H1 (cell line): Measurements from ENCODE around the gene ATP7B. TPM values are rescaled to one million over a fixed set of nuclear protein-coding genes. Genes with fewer than 3 reads are reported as not detected.

Experiments used
- polyA plus RNA-seq, 7 experiments: library from polyadenylated mRNA; depleted of rRNA in 3 of 7; stranded (reverse) in 5 of 7; unstranded in 2 of 7; fragments of >200 nt in 5 of 7; fragments of 200-250 nt in 2 of 7; gene quantifications; 1 replicate in 5 of 7; 2 replicates in 1 of 7; 4 replicates in 1 of 7; pipeline versions ENCODE4 v1.2.1 to v1.2.3, GENCODE V29; 2011 to 2013; ENCODE audit warnings: missing spikeins in 2 of 7, mixed read lengths in 2 of 7
- total RNA-seq: library from RNA; stranded (reverse); fragmentation: NEBNext Ultra II Directional; extraction: Animal tissue kit (Norgen Biotek cat#: 25700); gene quantifications from 2 replicates; pipeline ENCODE4 v1.2.1, GENCODE V29; 2021

The ATP7B gene
- total and polyA plus RNA-seq, 2 of the 8 experiments (the other 6 are each of a cell fraction or from before 2014, with no cell fraction given): 4.1 to 9.2 TPM

Other genes starting within 250 kb of the ATP7B start
- 6.0 and 8.7 TPM in 2 replicates for gene DHRS12, start 207.3 kb downstream of the ATP7B start, total RNA-seq
- 8.7 and 10.3 TPM in 2 replicates for gene DHRS12, start 207.3 kb downstream of the ATP7B start, polyA plus RNA-seq (2011; rRNA removed)
- not detected in 2 replicates for gene TMEM272, start 166.3 kb downstream of the ATP7B start, total RNA-seq
- gene TMEM272, start 166.3 kb downstream of the ATP7B start, polyA plus RNA-seq (2011; rRNA removed): 0.05 and 0.06 TPM in 2 replicates
- gene CCDC70, start 149.5 kb downstream of the ATP7B start, total RNA-seq: not detected in 2 replicates
- not detected in 2 replicates for gene CCDC70, start 149.5 kb downstream of the ATP7B start, polyA plus RNA-seq (2011; rRNA removed)
- 36.2 and 39.9 TPM in 2 replicates for gene ALG11, start 948 bp upstream of the ATP7B start, total RNA-seq
- 4.5 and 5.2 TPM in 2 replicates for gene ALG11, start 948 bp upstream of the ATP7B start, polyA plus RNA-seq (2011; rRNA removed)
- 22.7 and 23.0 TPM in 2 replicates for gene UTP14C, start 13.2 kb upstream of the ATP7B start, total RNA-seq
- gene UTP14C, start 13.2 kb upstream of the ATP7B start, polyA plus RNA-seq (2011; rRNA removed): 4.0 and 6.8 TPM in 2 replicates
- 0.27 and 0.35 TPM in 2 replicates for gene NEK5, start 117.6 kb upstream of the ATP7B start, total RNA-seq
- gene NEK5, start 117.6 kb upstream of the ATP7B start, polyA plus RNA-seq (2011; rRNA removed): 0.12 and 0.17 TPM in 2 replicates
- gene NEK3, start 148.1 kb upstream of the ATP7B start, total RNA-seq: 24.5 and 26.0 TPM in 2 replicates
- gene NEK3, start 148.1 kb upstream of the ATP7B start, polyA plus RNA-seq (2011; rRNA removed): 9.0 and 11.4 TPM in 2 replicates